B cell (primary cell): ENCODE data around the gene SELL.

ENCODE experiments used
- EZH2 ChIP-seq: IDR thresholded peaks from 2 replicates; pipeline ENCODE4 v1.6.1; 2012; ENCODE audit warnings: borderline replicate concordance, low read depth, mild to moderate bottlenecking, moderate library complexity, low read length; ENCODE audit not compliant: insufficient read depth, poor library complexity, severe bottlenecking
- TF ChIP-seq, protein P1 (sequence below): fragments of 200-600 bp; IDR thresholded peaks from one replicate; pipeline ENCODE4 v1.8.0; 2022; ENCODE audit warnings: antibody characterized with exemption, mild to moderate bottlenecking

GRCh38 chr1:169680377-169681019 is 30.9 kb downstream of the SELL start:
- TF ChIP-seq, protein P1, sequence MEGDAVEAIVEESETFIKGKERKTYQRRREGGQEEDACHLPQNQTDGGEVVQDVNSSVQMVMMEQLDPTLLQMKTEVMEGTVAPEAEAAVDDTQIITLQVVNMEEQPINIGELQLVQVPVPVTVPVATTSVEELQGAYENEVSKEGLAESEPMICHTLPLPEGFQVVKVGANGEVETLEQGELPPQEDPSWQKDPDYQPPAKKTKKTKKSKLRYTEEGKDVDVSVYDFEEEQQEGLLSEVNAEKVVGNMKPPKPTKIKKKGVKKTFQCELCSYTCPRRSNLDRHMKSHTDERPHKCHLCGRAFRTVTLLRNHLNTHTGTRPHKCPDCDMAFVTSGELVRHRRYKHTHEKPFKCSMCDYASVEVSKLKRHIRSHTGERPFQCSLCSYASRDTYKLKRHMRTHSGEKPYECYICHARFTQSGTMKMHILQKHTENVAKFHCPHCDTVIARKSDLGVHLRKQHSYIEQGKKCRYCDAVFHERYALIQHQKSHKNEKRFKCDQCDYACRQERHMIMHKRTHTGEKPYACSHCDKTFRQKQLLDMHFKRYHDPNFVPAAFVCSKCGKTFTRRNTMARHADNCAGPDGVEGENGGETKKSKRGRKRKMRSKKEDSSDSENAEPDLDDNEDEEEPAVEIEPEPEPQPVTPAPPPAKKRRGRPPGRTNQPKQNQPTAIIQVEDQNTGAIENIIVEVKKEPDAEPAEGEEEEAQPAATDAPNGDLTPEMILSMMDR = no peak
- no peak for TF ChIP-seq EZH2
